Activated CD8-positive, alpha-beta memory T cell treated with anti-CD3 and anti-CD28 coated beads for 1 hour (primary cell): ENCODE measurements around the gene TMTC1.
"Not testable (repeated sequence)": the region's sequence is repeated elsewhere in the genome, so short reads cannot be mapped to it uniquely, and the experiment has no call there.

Source experiments
- DNase-seq, 2 donors: peaks; one replicate each; pipeline ENCODE4 v3.0.0-alpha.2; 2020; ENCODE audit warnings: low read depth in 1 of 2; ENCODE audit errors: extremely low read depth in 1 of 2

TMTC1 gene

GRCh38 chr12:29676676-29677075 is 107.1 kb downstream of the TMTC1 start:
- DNase-seq, result no peak

- DNase-seq, result no peak
Measured at GRCh38 chr12:29674463-29674862, 109.3 kb downstream of the TMTC1 start.

GRCh38 chr12:29673346-29673745 is 110.4 kb downstream of the TMTC1 start:
- DNase-seq, result no peak

- DNase-seq, result no peak
Measured at GRCh38 chr12:29672580-29672979, 111.2 kb downstream of the TMTC1 start.

GRCh38 chr12:29671742-29672141 is 112.0 kb downstream of the TMTC1 start:
- DNase-seq, result no peak

- no peak for DNase-seq
Measured at GRCh38 chr12:29667011-29667410, 116.7 kb downstream of the TMTC1 start.

- no peak for DNase-seq
Measured at GRCh38 chr12:29665107-29665506, 118.6 kb downstream of the TMTC1 start.

- no peak for DNase-seq
Measured at GRCh38 chr12:29662734-29663323, 120.9 kb downstream of the TMTC1 start.

GRCh38 chr12:29660847-29661246 is 122.9 kb downstream of the TMTC1 start:
- no peak for DNase-seq

GRCh38 chr12:29656762-29657538 is 126.8 kb downstream of the TMTC1 start:
- DNase-seq, result no peak

- DNase-seq, result no peak
Measured at GRCh38 chr12:29655861-29656260, 127.9 kb downstream of the TMTC1 start.

- no peak for DNase-seq
Measured at GRCh38 chr12:29653286-29653685, 130.5 kb downstream of the TMTC1 start.

GRCh38 chr12:29650371-29650770 is 133.4 kb downstream of the TMTC1 start:
- DNase-seq, result no peak

GRCh38 chr12:29649722-29650121 is 134.0 kb downstream of the TMTC1 start:
- DNase-seq, result no peak

GRCh38 chr12:29644536-29645162 is 139.1 kb downstream of the TMTC1 start:
- no peak for DNase-seq

GRCh38 chr12:29640589-29641345 is 143.0 kb downstream of the TMTC1 start:
- DNase-seq, result no peak

GRCh38 chr12:29639893-29640495 is 143.7 kb downstream of the TMTC1 start:
- no peak for DNase-seq

- DNase-seq, result no peak
Measured at GRCh38 chr12:29638528-29638927, 145.2 kb downstream of the TMTC1 start.

- no peak for DNase-seq
Measured at GRCh38 chr12:29634057-29634456, 149.7 kb downstream of the TMTC1 start.

- not testable (repeated sequence) for DNase-seq
Measured at GRCh38 chr12:29630164-29630563, 153.6 kb downstream of the TMTC1 start.

- no peak for DNase-seq
Measured at GRCh38 chr12:29627221-29627620, 156.5 kb downstream of the TMTC1 start.
